PC-9 (cell line): ENCODE results near the gene ZNF275. TPM values are rescaled to one million over a fixed set of nuclear protein-coding genes. Genes with fewer than 3 reads are reported as not detected.

ENCODE experiments used
- BruUV-seq: library from RNA; stranded (reverse); fragments of 400-500 nt; replicated peaks from 2 replicates; lab custom pipeline; 2021; lab: Mats Ljungman, UMichigan
- CTCF ChIA-PET: fragments of 300-600 bp; sonication (Branson Sonifier 250); formaldehyde crosslinking; loops from one replicate; lab custom pipeline; 2022; ENCODE audit warnings: antibody characterized with exemption; lab: Charles Lee
- POLR2A ChIA-PET: fragments of 300-600 bp; sonication (Branson Sonifier 250); formaldehyde crosslinking; loops from one replicate; lab custom pipeline; 2022; ENCODE audit warnings: antibody characterized with exemption; ENCODE audit not compliant: unreplicated experiment; lab: Charles Lee
- DNase-seq, 2 experiments: peaks; one replicate each; pipeline versions ENCODE4 v3.0.0 to v3.0.0-alpha.2; 2015 to 2022; ENCODE audit warnings: mixed read lengths in 1 of 2
- H2AFZ ChIP-seq: fragments of 200-600 bp; sonication (generic); 2 replicates; pipeline ENCODE4 v1.8.1; 2017; ENCODE audit warnings: antibody characterized with exemption
- H3F3A ChIP-seq: fragments of 200-600 bp; sonication (generic); 2 replicates; pipeline ENCODE4 v1.8.1; 2017; ENCODE audit warnings: antibody characterized with exemption, mild to moderate bottlenecking, low read depth; ENCODE audit not compliant: insufficient read depth
- H3K27ac ChIP-seq: fragments of 200-600 bp; sonication (generic); 2 replicates; pipeline ENCODE4 v1.6.1; 2016; ENCODE audit warnings: mixed run types
- H3K27me3 ChIP-seq: fragments of 200-600 bp; sonication (generic); 2 replicates; pipeline ENCODE4 v1.6.1; 2016; ENCODE audit warnings: low read depth, mixed run types; ENCODE audit not compliant: insufficient read depth
- H3K36me3 ChIP-seq: fragments of 200-600 bp; sonication (generic); 2 replicates; pipeline ENCODE4 v1.6.1; 2016; ENCODE audit warnings: low read depth, mixed run types
- H3K4me1 ChIP-seq: fragments of 200-600 bp; sonication (generic); replicated peaks from 2 replicates; pipeline ENCODE4 v1.6.1; 2016; ENCODE audit warnings: mixed run types; ENCODE audit not compliant: insufficient read depth
- H3K4me2 ChIP-seq: fragments of 200-600 bp; sonication (generic); 2 replicates; pipeline ENCODE4 v1.6.1; 2017; ENCODE audit warnings: mixed run types
- H3K4me3 ChIP-seq: fragments of 200-600 bp; sonication (generic); 2 replicates; pipeline ENCODE4 v1.6.1; 2016; ENCODE audit warnings: mixed run types
- H3K79me2 ChIP-seq: fragments of 200-600 bp; sonication (generic); 2 replicates; pipeline ENCODE4 v1.6.1; 2017; ENCODE audit warnings: low read depth, mixed run types
- H3K9me2 ChIP-seq: fragments of 200-600 bp; sonication (generic); 2 replicates; pipeline ENCODE4 v1.8.1; 2017; ENCODE audit warnings: mild to moderate bottlenecking; ENCODE audit not compliant: insufficient read depth
- H3K9me3 ChIP-seq: fragments of 200-600 bp; sonication (generic); 2 replicates; pipeline ENCODE4 v1.8.1; 2016; ENCODE audit warnings: low read depth; ENCODE audit not compliant: insufficient read depth
- H4K20me1 ChIP-seq: fragments of 200-600 bp; sonication (generic); 2 replicates; pipeline ENCODE4 v1.8.1; 2017; ENCODE audit not compliant: insufficient read depth
- EZH2 ChIP-seq: fragments of 200-600 bp; sonication (generic); IDR thresholded peaks from 2 replicates; pipeline ENCODE4 v1.8.0; 2017; ENCODE audit warnings: antibody characterized with exemption, low read depth
- intact Hi-C: fragments of 100-400 bp; cut with micrococcal nuclease; formaldehyde crosslinking; loops from one replicate; pipeline ENCODE4 v1.10.0; 2022; ENCODE audit not compliant: unreplicated experiment
- total RNA-seq: library from RNA; stranded (reverse); gene quantifications from 2 replicates; pipeline ENCODE4 v1.2.3, GENCODE V29; 2021
- TF ChIP-seq, protein P1 (sequence below): fragments of 200-600 bp; sonication (generic); conservative IDR thresholded peaks from 2 replicates; pipeline ENCODE4 v1.6.1; 2017; ENCODE audit warnings: mixed run types, antibody characterized with exemption, mild to moderate bottlenecking, moderate library complexity

The ZNF275 gene
- total RNA-seq, 1 experiment from 2014 or later = 7.1 TPM

DNA sequence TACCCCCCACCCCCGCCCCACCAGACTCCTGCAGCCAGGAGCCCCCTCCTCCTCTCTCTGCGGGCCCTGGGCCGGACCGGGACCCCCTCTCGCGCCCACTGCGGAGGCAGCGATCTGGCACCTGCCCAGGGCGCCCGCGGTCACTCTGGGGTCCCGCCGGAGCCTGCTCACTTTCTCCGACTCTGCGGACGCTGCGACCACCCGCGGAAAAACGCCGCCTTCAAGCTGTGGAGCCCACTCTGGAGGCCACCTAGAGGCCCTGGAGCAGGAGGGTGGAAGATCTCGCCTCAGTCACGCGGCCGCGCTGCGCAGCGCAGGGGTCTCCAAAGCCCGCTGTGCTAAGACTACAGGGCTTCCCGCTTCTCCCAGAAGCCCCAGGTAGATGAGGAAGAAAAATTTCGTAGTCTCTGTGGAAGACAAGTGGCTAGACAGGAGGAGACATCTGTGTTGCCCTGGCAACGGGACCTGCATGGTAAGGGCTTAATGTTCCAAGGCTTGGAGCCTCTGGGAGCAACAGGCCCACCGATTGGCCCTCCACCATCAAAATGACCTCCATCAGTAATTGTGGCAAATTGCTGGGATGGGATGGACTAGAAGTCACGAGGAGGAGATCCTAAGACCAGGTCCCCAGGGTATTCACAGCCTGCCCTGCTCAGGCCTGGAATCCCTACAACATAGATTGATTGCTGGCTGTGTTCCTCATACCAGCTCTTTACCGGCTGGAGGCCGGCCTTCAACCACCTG lies 12.4 kb upstream of the ZNF275 start, which contains the start of gene PNMA6F:
Gene PNMA6F (minus strand): TSS at position 387 of the 744 bp plus-strand sequence. CDS start 1,093 bp downstream, outside the sequence.
- POLR2A ChIA-PET = no interaction called here
- CTCF ChIA-PET = no interaction called here
- no peak within 1 kb of the TSS for H3K27ac ChIP-seq
- no peaks in the 10 kb centered on the region for H3K4me1 ChIP-seq
- no peak for DNase-seq
- H3K9me3 ChIP-seq = no peaks in the 10 kb centered on the region
- no peak within 1 kb of the TSS for H3K4me3 ChIP-seq
- no peaks in the 10 kb centered on the region for H3K36me3 ChIP-seq
- H2AFZ ChIP-seq = no peak within 1 kb of the TSS
- no TSS peak for BruUV-seq
- no peaks in the 10 kb centered on the region for H3F3A ChIP-seq
- no peaks in the 10 kb centered on the region for H3K79me2 ChIP-seq
- H3K4me2 ChIP-seq = no peak within 1 kb of the TSS
- TF ChIP-seq EZH2 = no peak
- TF ChIP-seq, protein P1, sequence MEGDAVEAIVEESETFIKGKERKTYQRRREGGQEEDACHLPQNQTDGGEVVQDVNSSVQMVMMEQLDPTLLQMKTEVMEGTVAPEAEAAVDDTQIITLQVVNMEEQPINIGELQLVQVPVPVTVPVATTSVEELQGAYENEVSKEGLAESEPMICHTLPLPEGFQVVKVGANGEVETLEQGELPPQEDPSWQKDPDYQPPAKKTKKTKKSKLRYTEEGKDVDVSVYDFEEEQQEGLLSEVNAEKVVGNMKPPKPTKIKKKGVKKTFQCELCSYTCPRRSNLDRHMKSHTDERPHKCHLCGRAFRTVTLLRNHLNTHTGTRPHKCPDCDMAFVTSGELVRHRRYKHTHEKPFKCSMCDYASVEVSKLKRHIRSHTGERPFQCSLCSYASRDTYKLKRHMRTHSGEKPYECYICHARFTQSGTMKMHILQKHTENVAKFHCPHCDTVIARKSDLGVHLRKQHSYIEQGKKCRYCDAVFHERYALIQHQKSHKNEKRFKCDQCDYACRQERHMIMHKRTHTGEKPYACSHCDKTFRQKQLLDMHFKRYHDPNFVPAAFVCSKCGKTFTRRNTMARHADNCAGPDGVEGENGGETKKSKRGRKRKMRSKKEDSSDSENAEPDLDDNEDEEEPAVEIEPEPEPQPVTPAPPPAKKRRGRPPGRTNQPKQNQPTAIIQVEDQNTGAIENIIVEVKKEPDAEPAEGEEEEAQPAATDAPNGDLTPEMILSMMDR = no peak
- peaks cover 38% of the 10 kb centered on the region; the same call in 1 of the 2 replicates for H3K27me3 ChIP-seq
- no peaks in the 10 kb centered on the region for H4K20me1 ChIP-seq
- no peaks in the 10 kb centered on the region for H3K9me2 ChIP-seq
- intact Hi-C loops = loop anchor here (5.0 kb wide), 1 partner anchor 41 kb away; no protein-coding TSS in a partner anchor

DNA sequence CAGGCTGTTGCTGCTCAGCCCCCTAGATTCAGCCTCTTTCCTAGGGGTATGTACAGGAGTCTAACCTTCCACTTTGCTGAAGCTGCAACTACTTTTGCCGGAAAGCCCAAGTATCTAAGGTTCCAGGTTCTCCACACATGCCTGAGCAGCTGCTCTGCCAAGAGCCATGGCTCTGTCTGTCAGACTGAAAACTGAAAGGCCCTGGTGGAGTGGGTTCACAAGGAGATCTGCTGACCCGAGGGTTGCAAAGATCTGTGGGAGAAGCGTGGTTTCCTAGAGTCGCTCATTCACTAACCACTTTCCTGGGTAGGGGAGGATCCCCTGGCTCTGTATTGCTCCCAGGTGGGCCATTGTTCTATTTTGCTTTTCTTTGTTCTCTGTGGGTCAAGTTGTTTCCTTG lies 6.4 kb upstream of the ZNF275 start:
- no peaks in the 10 kb centered on the region for H3K4me1 ChIP-seq
- intact Hi-C loops = no loop called here
- peaks cover 18% of the 10 kb centered on the region for H3K27me3 ChIP-seq
- no peak for TF ChIP-seq EZH2
- TF ChIP-seq, protein P1 = no peak
- no TSS peak for BruUV-seq
- no peak overlapping the region for H3K27ac ChIP-seq
- no peak for DNase-seq
- no peaks in the 10 kb centered on the region for H3K9me3 ChIP-seq
- no peak overlapping the region for H3K4me2 ChIP-seq
- H3F3A ChIP-seq = no peaks in the 10 kb centered on the region
- ChIA-PET CTCF (no interaction called here), POLR2A (no interaction called here)
- no peaks in the 10 kb centered on the region for H3K79me2 ChIP-seq
- no peaks in the 10 kb centered on the region for H4K20me1 ChIP-seq
- H3K9me2 ChIP-seq = no peaks in the 10 kb centered on the region
- no peak overlapping the region for H3K4me3 ChIP-seq
- no peak overlapping the region for H2AFZ ChIP-seq
- H3K36me3 ChIP-seq = no peaks in the 10 kb centered on the region

DNA sequence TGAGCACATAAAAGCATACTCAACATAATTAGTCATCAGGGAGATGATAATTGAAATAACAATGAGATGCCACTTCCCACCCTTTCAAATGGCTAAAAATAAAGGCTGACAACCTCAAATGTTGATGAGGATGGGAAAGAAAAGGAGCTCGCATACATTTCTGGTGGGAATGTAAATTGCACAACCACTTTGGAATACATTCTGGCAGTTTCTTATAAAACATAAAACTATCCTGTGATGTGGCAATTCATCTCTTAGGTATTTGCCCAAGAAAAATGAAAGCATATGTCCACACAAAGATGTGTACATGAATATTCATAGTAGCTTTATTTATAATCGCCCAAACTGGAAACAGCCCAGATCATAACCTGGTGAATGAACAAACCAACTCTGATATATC lies 687 bp upstream of the ZNF275 start:
- no peaks in the 10 kb centered on the region; the same call in none of the 2 replicates for H3K27me3 ChIP-seq
- H3K4me1 ChIP-seq = no peaks in the 10 kb centered on the region
- H4K20me1 ChIP-seq = no peaks in the 10 kb centered on the region
- H3F3A ChIP-seq = no peaks in the 10 kb centered on the region
- no peaks in the 10 kb centered on the region for H3K9me2 ChIP-seq
- H3K4me2 ChIP-seq = peak overlapping the region; percentile 74
- no peaks in the 10 kb centered on the region for H3K36me3 ChIP-seq
- POLR2A ChIA-PET = no interaction called here
- CTCF ChIA-PET = interaction anchor here (0.6 to 1.0 kb wide), 2 partner anchors 10 to 301 kb away, joined by 3 to 4 read pairs; no protein-coding TSS in a partner anchor
- no peaks in the 10 kb centered on the region for H3K9me3 ChIP-seq
- H3K4me3 ChIP-seq = no peak overlapping the region; the same call in 1 of the 2 replicates
- intact Hi-C loops = no loop called here
- BruUV-seq = no TSS peak
- no peaks in the 10 kb centered on the region for H3K79me2 ChIP-seq
- no peak overlapping the region for H3K27ac ChIP-seq
- TF ChIP-seq, protein P1 = no peak
- no peak for TF ChIP-seq EZH2
- no peak for DNase-seq
- no peak overlapping the region for H2AFZ ChIP-seq
